Ovary (tissue), 9 donors: ENCODE measurements around the gene SLC35A1. TPM values are rescaled to one million over a fixed set of nuclear protein-coding genes. Genes with fewer than 3 reads are reported as not detected.

Experiments
- DNase-seq, 5 donors: peaks; one replicate each; pipeline ENCODE4 v3.0.0-alpha.2; 2019 to 2020
- H3K27ac ChIP-seq, 2 donors: fragments of 200-600 bp; one replicate each; pipeline versions ENCODE4 v1.5.1 to v1.8.0; 2019 to 2022
- H3K27me3 ChIP-seq: fragments of 200-600 bp; one replicate; pipeline ENCODE4 v1.8.0; 2022
- H3K36me3 ChIP-seq: fragments of 200-600 bp; sonication (generic); one replicate; pipeline ENCODE4 v1.5.1; 2019
- H3K4me1 ChIP-seq: one replicate; pipeline ENCODE4 v1.8.1; 2013; ENCODE audit warnings: mild to moderate bottlenecking, moderate library complexity; ENCODE audit not compliant: insufficient read depth
- H3K4me3 ChIP-seq: fragments of 200-600 bp; sonication (generic); one replicate; pipeline ENCODE4 v1.5.1; 2017
- H3K9me3 ChIP-seq, 2 donors: fragments of 200-600 bp in 1 of 2; sonication (generic) in 1 of 2; one replicate each; pipeline versions ENCODE4 v1.5.1 to v1.8.1; 2013 to 2019; ENCODE audit warnings: mild to moderate bottlenecking in 1 of 2, moderate library complexity in 1 of 2
- EP300 ChIP-seq: sonication (generic); formaldehyde crosslinking; IDR thresholded peaks from one replicate; pipeline ENCODE4 v1.6.1; 2017; ENCODE audit warnings: antibody characterized with exemption
- POLR2A ChIP-seq: fragments of 450-650 bp; IDR thresholded peaks from one replicate; pipeline ENCODE4 v1.6.1; 2017; ENCODE audit warnings: antibody characterized with exemption, mild to moderate bottlenecking, moderate library complexity
- WGBS, 3 donors: extraction: QIAGEN DNeasy Blood & Tissue Kit in 1 of 3; methylation state at CpG; one replicate each; pipeline versions ENCODE4 v1.1.5 to v1.1.7; 2013 to 2017; 5-methylcytosine and 5-hydroxymethylcytosine counted together
- intact Hi-C, 4 donors: fragments of 100-400 bp; cut with DNase I; formaldehyde crosslinking; loops; one replicate each; pipeline versions ENCODE4 v1.11.0 to v1.15.1; 2022 to 2023
- polyA plus RNA-seq, 2 donors: library from polyadenylated mRNA; stranded (reverse); fragments of 200-250 nt in 1 of 2; fragments of 350-450 nt in 1 of 2; fragmentation: Illumina TruSeq in 1 of 2; extraction: RNeasy Lipid Tissue Mini Kit (QIAGEN cat#74804) in 1 of 2; gene quantifications; one replicate each; pipeline ENCODE4 v1.2.3, GENCODE V29; 2013 to 2014
- small RNA-seq: library from RNA; depleted of rRNA; stranded (forward); fragments of <200 nt; gene quantifications from one replicate; pipeline ENCODE3, GENCODE V24; 2016
- total RNA-seq, 7 donors: library from RNA; depleted of rRNA in 2 of 7; stranded (reverse); fragments of >200 nt in 2 of 7; fragmentation: NEBNext Ultra II Directional in 3 of 7; extraction: Animal tissue kit (Norgen Biotek cat#: 25700) in 3 of 7; gene quantifications; one replicate each; pipeline versions ENCODE4 v1.1.0 to v1.2.4, GENCODE V29; 2016 to 2023
- TF ChIP-seq, protein P1 (sequence below), 3 donors: fragments of 450-650 bp in 2 of 3; fragments of 200-600 bp in 1 of 3; IDR thresholded peaks; one replicate each; pipeline versions ENCODE4 v1.5.1 to v1.8.0; 2016 to 2022; ENCODE audit warnings: antibody characterized with exemption in 3 of 3, mild to moderate bottlenecking in 1 of 3
- donor health status: DM: no; HTN: no; CAD: no; lungs with moderate emphysema.
- donor health status: DM: no; HTN: no; CAD: no.
- donor health status: Bipolar disorder and iron deficiency.
- donor health status: DM: yes; HTN: yes; CAD: no.
- donor health status: DM: no; HTN: no; CAD: no.
- donor health status: DM: yes; HTN: yes; CAD: no.

SLC35A1 gene
- total and polyA plus RNA-seq, 9 donors, result 16.6 to 24.6 (median 21.6) TPM

DNA sequence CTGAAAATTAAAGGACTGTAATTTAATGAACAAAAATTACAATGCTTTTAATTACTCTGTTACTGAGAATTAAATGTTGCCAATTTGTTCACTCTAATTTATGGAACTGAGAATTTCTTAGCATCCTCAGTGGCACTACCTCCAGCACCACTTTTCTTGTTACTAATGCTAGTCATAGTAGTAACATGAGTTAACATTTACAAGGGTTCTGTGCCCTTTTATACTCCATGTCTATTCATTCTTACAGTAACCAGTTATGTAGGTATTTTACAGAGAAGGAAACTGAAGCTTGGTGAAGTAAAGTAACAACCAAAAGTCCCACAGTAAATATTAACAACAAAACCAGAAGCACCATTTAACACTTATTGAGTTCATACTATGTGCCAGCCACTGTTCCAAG is 82.7 kb downstream of the SLC35A1 start:
- no peak for DNase-seq
- intact Hi-C loops, result no loop called here
- Histone ChIP-seq H3K4me1 (no peaks in the 10 kb centered on the region), H3K9me3 (no peaks in the 10 kb centered on the region), H3K4me3 (no peak overlapping the region), H3K27ac (no peak overlapping the region), H3K27me3 (no peaks in the 10 kb centered on the region), H3K36me3 (no peaks in the 10 kb centered on the region)
- no peak for TF ChIP-seq POLR2A
- TF ChIP-seq EP300, result no peak
- TF ChIP-seq, protein P1, sequence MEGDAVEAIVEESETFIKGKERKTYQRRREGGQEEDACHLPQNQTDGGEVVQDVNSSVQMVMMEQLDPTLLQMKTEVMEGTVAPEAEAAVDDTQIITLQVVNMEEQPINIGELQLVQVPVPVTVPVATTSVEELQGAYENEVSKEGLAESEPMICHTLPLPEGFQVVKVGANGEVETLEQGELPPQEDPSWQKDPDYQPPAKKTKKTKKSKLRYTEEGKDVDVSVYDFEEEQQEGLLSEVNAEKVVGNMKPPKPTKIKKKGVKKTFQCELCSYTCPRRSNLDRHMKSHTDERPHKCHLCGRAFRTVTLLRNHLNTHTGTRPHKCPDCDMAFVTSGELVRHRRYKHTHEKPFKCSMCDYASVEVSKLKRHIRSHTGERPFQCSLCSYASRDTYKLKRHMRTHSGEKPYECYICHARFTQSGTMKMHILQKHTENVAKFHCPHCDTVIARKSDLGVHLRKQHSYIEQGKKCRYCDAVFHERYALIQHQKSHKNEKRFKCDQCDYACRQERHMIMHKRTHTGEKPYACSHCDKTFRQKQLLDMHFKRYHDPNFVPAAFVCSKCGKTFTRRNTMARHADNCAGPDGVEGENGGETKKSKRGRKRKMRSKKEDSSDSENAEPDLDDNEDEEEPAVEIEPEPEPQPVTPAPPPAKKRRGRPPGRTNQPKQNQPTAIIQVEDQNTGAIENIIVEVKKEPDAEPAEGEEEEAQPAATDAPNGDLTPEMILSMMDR (IDR thresholded peaks at IDR 0.05), result no peak

DNA sequence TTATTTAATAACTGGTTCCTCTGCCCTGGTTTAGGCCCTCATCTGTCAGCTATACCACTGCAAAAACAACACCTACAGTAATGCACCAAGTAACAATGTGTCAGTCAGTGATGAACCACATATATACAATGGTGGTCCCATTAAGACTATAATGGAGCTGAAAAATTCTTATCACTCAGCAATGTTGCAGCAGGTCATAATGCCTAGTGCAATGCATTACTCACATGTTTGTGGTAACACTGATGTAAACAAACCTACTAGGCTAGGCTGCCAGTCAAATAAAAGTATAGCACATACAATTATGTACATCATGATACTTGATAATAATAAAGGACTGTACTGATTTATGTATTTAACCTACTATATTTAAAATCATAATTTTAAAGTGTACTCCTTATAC is 85.7 kb downstream of the SLC35A1 start:
- H3K4me3 ChIP-seq, result no peak overlapping the region
- intact Hi-C loops, result no loop called here
- no peak overlapping the region for H3K27ac ChIP-seq
- H3K36me3 ChIP-seq, result no peaks in the 10 kb centered on the region
- TF ChIP-seq EP300 (no peak), POLR2A (no peak)
- H3K9me3 ChIP-seq, result no peaks in the 10 kb centered on the region
- no peaks in the 10 kb centered on the region for H3K27me3 ChIP-seq
- H3K4me1 ChIP-seq, result no peaks in the 10 kb centered on the region
- no peak for DNase-seq

DNA sequence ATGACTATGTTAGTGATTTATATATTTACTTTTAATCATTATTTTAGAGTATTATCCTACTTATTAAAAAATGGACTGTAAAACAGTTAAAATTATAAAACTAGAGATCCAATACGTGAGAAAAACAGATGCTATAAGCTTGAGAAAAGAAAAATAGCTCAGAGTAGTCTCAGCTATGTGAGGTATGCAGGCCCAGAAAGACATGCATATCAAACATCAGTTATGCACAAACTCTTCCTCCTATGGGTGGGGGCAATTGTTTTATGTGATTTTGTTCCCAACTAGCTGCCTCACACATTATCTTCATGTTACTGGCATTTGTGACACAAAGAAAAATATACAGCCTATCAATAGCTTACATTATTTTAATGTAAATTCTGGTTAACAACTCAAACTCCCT is 88.2 kb downstream of the SLC35A1 start:
- 14 to 43% (median 17%) methylated on average over 1 of the region's 1 CpG for WGBS, 3 donors
- DNase-seq, result no peak
- Histone ChIP-seq H3K27me3 (no peaks in the 10 kb centered on the region), H3K9me3 (no peaks in the 10 kb centered on the region), H3K4me3 (no peak overlapping the region), H3K36me3 (no peaks in the 10 kb centered on the region), H3K4me1 (peaks cover 3% of the 10 kb centered on the region), H3K27ac (no peak overlapping the region)
- intact Hi-C loops, result no loop called here
- no peak for TF ChIP-seq POLR2A

Small RNAs within 50 kb of the gene (small RNA-seq; reads per million reads assigned to genes)
- gene AL049697.2 (not detected), gene RNU6-444P (not detected)

Other genes with a start within 250 kb of the SLC35A1 start
- 10 to 100 TPM; 10.7 to 18.6 (median 12.6) TPM for gene SMIM8, start 150.4 kb upstream of the SLC35A1 start, total RNA-seq
- 1 to 10 TPM; 5.9 to 9.7 TPM for gene SMIM8, start 150.4 kb upstream of the SLC35A1 start, polyA plus RNA-seq
- gene GJB7, start 143.7 kb upstream of the SLC35A1 start, total RNA-seq, result 1 to 10 TPM in 1 of 7 donors, under 1 TPM in 2, not detected in 4; 0.24 to 2.0 (median 0.41) TPM
- gene GJB7, start 143.7 kb upstream of the SLC35A1 start, polyA plus RNA-seq, result not detected
- gene C6orf163, start 128.2 kb upstream of the SLC35A1 start, total RNA-seq, result 1 to 10 TPM; 1.7 to 4.1 (median 3.6) TPM
- gene C6orf163, start 128.2 kb upstream of the SLC35A1 start, polyA plus RNA-seq, result 1 to 10 TPM; 1.3 to 1.6 TPM
- gene CFAP206, start 65.0 kb upstream of the SLC35A1 start, total RNA-seq, result 1 to 10 TPM in 2 of 7 donors, under 1 TPM in 4, not detected in 1; 0.25 to 9.5 (median 0.73) TPM
- gene CFAP206, start 65.0 kb upstream of the SLC35A1 start, polyA plus RNA-seq, result under 1 TPM; 0.15 to 0.47 TPM
- gene RARS2, start 117.0 kb downstream of the SLC35A1 start, total RNA-seq, result 10 to 100 TPM; 14.0 to 30.6 (median 24.6) TPM
- 10 to 100 TPM; 18.8 to 40.4 TPM for gene RARS2, start 117.0 kb downstream of the SLC35A1 start, polyA plus RNA-seq
- 10 to 100 TPM; 18.2 to 35.8 (median 26.7) TPM for gene ORC3, start 117.2 kb downstream of the SLC35A1 start, total RNA-seq
- gene ORC3, start 117.2 kb downstream of the SLC35A1 start, polyA plus RNA-seq, result 10 to 100 TPM; 17.4 to 24.6 TPM
- 10 to 100 TPM; 24.3 to 47.3 (median 43.3) TPM for gene AKIRIN2, start 229.3 kb downstream of the SLC35A1 start, total RNA-seq
- gene AKIRIN2, start 229.3 kb downstream of the SLC35A1 start, polyA plus RNA-seq, result 10 to 100 TPM; 34.0 to 53.6 TPM